Peyer's patch (tissue), 4 donors: ENCODE results near the gene PXDN. TPM values are rescaled to one million over a fixed set of nuclear protein-coding genes. Genes with fewer than 3 reads are reported as not detected.

Source experiments
- DNase-seq, 3 donors: peaks; one replicate each; pipeline ENCODE4 v3.0.0-alpha.2; 2017 to 2019
- H3K27ac ChIP-seq, 4 donors: fragments of 200-600 bp; sonication (generic); one replicate each; pipeline ENCODE4 v1.5.1; 2016 to 2019
- H3K27me3 ChIP-seq, 2 donors: fragments of 200-600 bp; sonication (generic); one replicate each; pipeline ENCODE4 v1.5.1; 2019
- H3K36me3 ChIP-seq, 3 donors: fragments of 200-600 bp; sonication (generic); one replicate each; pipeline ENCODE4 v1.5.1; 2016 to 2019
- H3K4me1 ChIP-seq, 4 donors: fragments of 200-600 bp; sonication (generic); one replicate each; pipeline ENCODE4 v1.5.1; 2016 to 2019
- H3K4me3 ChIP-seq, 4 donors: fragments of 200-600 bp; sonication (generic); 1 replicate in 3 of 4; 2 replicates in 1 of 4; pipeline ENCODE4 v1.5.1; 2016 to 2019; ENCODE audit warnings: mild to moderate bottlenecking in 1 of 4
- H3K9me3 ChIP-seq, 4 donors: fragments of 200-600 bp; sonication (generic); one replicate each; pipeline ENCODE4 v1.5.1; 2016 to 2019; ENCODE audit warnings: mild to moderate bottlenecking in 1 of 4
- CTCF ChIP-seq, 6 experiments: fragments of 450-650 bp in 4 of 6; fragments of 200-600 bp in 2 of 6; sonication (generic) in 1 of 6; IDR thresholded peaks; one replicate each; pipeline ENCODE4 v1.5.1; 2017 to 2019; ENCODE audit warnings: antibody characterized with exemption in 6 of 6, mild to moderate bottlenecking in 3 of 6, moderate library complexity in 1 of 6
- POLR2A ChIP-seq, 2 donors: fragments of 450-650 bp; IDR thresholded peaks; one replicate each; pipeline ENCODE4 v1.5.1; 2017; ENCODE audit warnings: antibody characterized with exemption in 2 of 2, mild to moderate bottlenecking in 2 of 2, moderate library complexity in 2 of 2
- total RNA-seq, 4 donors: library from RNA; depleted of rRNA; stranded (reverse); fragments of >200 nt; gene quantifications; one replicate each; pipeline ENCODE4 v1.1.0, GENCODE V29; 2016

Gene PXDN
- total RNA-seq, 4 donors from 2014 or later = 7.5 to 148 (median 21.0) TPM

- H3K4me3 ChIP-seq = no peak overlapping the region
- H3K9me3 ChIP-seq = no peaks in the 10 kb centered on the region
- peaks cover 0 to 6% (median 0%) of the 10 kb centered on the region in 4 donors for H3K4me1 ChIP-seq
- TF ChIP-seq POLR2A (IDR thresholded peaks at IDR 0.05) (no peak), CTCF (IDR thresholded peaks at IDR 0.05) (no peak)
- no peaks in the 10 kb centered on the region for H3K27me3 ChIP-seq
- H3K27ac ChIP-seq = peak overlapping the region in 2 of 4 donors; percentile 16 to 30
- no peaks in the 10 kb centered on the region for H3K36me3 ChIP-seq
- no peak for DNase-seq
Observed at GRCh38 chr2:1594123-1594372, 150.3 kb downstream of the PXDN start.

GRCh38 chr2:1593371-1594122 is 150.8 kb downstream of the PXDN start:
- DNase-seq = peak in 1 of 3 donors; percentile 43
- Histone ChIP-seq H3K27ac (peak overlapping the region in 2 of 4 donors; percentile 16 to 30), H3K36me3 (no peaks in the 10 kb centered on the region), H3K4me3 (no peak overlapping the region), H3K9me3 (no peaks in the 10 kb centered on the region), H3K4me1 (peaks cover 0 to 6% (median 0%) of the 10 kb centered on the region in 4 donors), H3K27me3 (no peaks in the 10 kb centered on the region)
- TF ChIP-seq CTCF (IDR thresholded peaks at IDR 0.05) (no peak), POLR2A (IDR thresholded peaks at IDR 0.05) (no peak)

- TF ChIP-seq CTCF (IDR thresholded peaks at IDR 0.05) (peak in 3 of 6 experiments; percentile 38 to 50 (median 41)), POLR2A (IDR thresholded peaks at IDR 0.05) (no peak)
- no peak overlapping the region for H3K27ac ChIP-seq
- H3K4me1 ChIP-seq = peaks cover 0 to 6% (median 0%) of the 10 kb centered on the region in 4 donors
- no peaks in the 10 kb centered on the region for H3K27me3 ChIP-seq
- H3K4me3 ChIP-seq = no peak overlapping the region
- no peaks in the 10 kb centered on the region for H3K36me3 ChIP-seq
- peak in 1 of 3 donors; percentile 62 for DNase-seq
- H3K9me3 ChIP-seq = no peaks in the 10 kb centered on the region
Observed at GRCh38 chr2:1591978-1592907, 152.1 kb downstream of the PXDN start.

- Histone ChIP-seq H3K9me3 (no peaks in the 10 kb centered on the region), H3K36me3 (no peaks in the 10 kb centered on the region), H3K4me1 (peaks cover 0 to 6% (median 0%) of the 10 kb centered on the region in 4 donors), H3K27me3 (no peaks in the 10 kb centered on the region), H3K4me3 (no peak overlapping the region), H3K27ac (no peak overlapping the region)
- DNase-seq = no peak
- TF ChIP-seq CTCF (IDR thresholded peaks at IDR 0.05) (no peak), POLR2A (IDR thresholded peaks at IDR 0.05) (no peak)
Observed at GRCh38 chr2:1591461-1591770, 152.9 kb downstream of the PXDN start.

GRCh38 chr2:1590596-1591460 is 153.5 kb downstream of the PXDN start:
- H3K27ac ChIP-seq = no peak overlapping the region
- H3K4me1 ChIP-seq = peaks cover 0 to 6% (median 0%) of the 10 kb centered on the region in 4 donors
- H3K4me3 ChIP-seq = no peak overlapping the region
- no peaks in the 10 kb centered on the region for H3K27me3 ChIP-seq
- DNase-seq = no peak
- H3K36me3 ChIP-seq = no peaks in the 10 kb centered on the region
- TF ChIP-seq POLR2A (IDR thresholded peaks at IDR 0.05) (no peak), CTCF (IDR thresholded peaks at IDR 0.05) (no peak)
- H3K9me3 ChIP-seq = no peaks in the 10 kb centered on the region
